ENCODE results near the gene RPL14. TPM values are rescaled to one million over a fixed set of nuclear protein-coding genes. Genes with fewer than 3 reads are reported as not detected.

Gene RPL14
- total and polyA plus RNA-seq, 8 donors: 810 to 1,907 (median 1,503) TPM

DNA sequence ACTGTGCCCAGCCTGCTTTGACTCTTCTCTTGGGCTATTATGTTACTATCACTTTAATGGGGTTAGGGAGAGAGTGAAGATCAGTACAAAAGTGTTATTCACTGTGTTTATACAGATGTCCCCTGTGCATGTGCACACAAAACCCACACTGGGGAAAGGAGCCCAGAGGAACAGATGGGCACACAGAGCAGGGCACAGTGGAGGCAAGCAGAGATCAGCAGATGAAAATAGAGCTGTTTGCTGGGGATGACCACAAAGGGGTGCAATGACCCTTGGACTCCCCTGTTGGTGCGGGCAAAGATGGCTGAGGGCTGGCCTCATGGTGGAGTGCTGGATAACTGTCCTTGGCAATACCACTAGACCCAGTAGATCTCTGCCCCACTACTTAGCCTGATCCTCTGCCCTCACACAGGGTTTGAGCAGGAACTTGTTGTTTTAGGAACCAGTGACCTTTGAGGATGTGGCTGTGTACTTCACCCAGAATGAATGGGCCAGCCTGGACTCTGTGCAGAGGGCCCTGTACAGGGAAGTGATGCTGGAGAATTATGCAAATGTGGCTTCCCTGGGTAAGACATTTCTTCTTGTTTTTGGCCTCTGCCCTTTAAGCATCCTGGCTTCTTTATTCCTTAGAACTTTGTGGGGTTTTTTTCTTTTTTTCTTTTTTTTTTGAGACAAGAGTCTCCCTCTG lies 54.0 kb downstream of the RPL14 start:
- Histone ChIP-seq H3K4me1 (peaks cover 0 to 6% (median 0%) of the 10 kb centered on the region in 3 donors), H3K27ac (no peak overlapping the region), H3K27me3 (no peaks in the 10 kb centered on the region), H3K4me3 (no peak overlapping the region), H3K36me3 (peaks cover 0 to 15% (median 2%) of the 10 kb centered on the region in 3 donors), H3K9me3 (no peaks in the 10 kb centered on the region)
- intact Hi-C loops (cut with DNase I): no loop called here
- WGBS, 2 donors: 100% methylated on average over 1 of the region's 1 CpG
- TF ChIP-seq, protein P1, sequence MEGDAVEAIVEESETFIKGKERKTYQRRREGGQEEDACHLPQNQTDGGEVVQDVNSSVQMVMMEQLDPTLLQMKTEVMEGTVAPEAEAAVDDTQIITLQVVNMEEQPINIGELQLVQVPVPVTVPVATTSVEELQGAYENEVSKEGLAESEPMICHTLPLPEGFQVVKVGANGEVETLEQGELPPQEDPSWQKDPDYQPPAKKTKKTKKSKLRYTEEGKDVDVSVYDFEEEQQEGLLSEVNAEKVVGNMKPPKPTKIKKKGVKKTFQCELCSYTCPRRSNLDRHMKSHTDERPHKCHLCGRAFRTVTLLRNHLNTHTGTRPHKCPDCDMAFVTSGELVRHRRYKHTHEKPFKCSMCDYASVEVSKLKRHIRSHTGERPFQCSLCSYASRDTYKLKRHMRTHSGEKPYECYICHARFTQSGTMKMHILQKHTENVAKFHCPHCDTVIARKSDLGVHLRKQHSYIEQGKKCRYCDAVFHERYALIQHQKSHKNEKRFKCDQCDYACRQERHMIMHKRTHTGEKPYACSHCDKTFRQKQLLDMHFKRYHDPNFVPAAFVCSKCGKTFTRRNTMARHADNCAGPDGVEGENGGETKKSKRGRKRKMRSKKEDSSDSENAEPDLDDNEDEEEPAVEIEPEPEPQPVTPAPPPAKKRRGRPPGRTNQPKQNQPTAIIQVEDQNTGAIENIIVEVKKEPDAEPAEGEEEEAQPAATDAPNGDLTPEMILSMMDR (IDR thresholded peaks at IDR 0.05): no peak
- DNase-seq (no peak), FAIRE-seq (no peak), ATAC-seq (no peak)

DNA sequence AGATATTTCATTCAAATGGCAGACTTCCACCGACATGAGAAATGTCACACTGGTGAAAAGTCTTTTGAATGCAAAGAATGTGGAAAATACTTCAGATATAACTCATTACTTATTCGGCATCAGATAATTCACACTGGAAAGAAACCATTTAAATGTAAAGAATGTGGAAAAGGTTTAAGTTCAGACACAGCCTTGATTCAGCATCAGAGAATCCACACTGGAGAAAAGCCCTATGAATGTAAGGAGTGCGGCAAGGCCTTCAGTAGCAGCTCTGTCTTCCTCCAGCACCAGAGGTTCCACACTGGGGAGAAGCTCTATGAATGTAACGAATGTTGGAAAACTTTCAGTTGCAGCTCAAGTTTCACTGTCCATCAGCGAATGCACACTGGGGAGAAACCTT lies 59.1 kb downstream of the RPL14 start:
- TF ChIP-seq, protein P1 (IDR thresholded peaks at IDR 0.05): no peak
- H3K27ac ChIP-seq: no peak overlapping the region
- H3K9me3 ChIP-seq: no peaks in the 10 kb centered on the region
- intact Hi-C loops (cut with DNase I): no loop called here
- H3K36me3 ChIP-seq: peaks cover 0 to 21% (median 4%) of the 10 kb centered on the region in 3 donors
- no peaks in the 10 kb centered on the region for H3K4me1 ChIP-seq
- DNase-seq: no peak
- no peaks in the 10 kb centered on the region for H3K27me3 ChIP-seq
- 89 to 92% methylated on average over 5 of the region's 5 CpGs for WGBS, 2 donors
- ATAC-seq: no peak
- no peak overlapping the region for H3K4me3 ChIP-seq
- FAIRE-seq: no peak

DNA sequence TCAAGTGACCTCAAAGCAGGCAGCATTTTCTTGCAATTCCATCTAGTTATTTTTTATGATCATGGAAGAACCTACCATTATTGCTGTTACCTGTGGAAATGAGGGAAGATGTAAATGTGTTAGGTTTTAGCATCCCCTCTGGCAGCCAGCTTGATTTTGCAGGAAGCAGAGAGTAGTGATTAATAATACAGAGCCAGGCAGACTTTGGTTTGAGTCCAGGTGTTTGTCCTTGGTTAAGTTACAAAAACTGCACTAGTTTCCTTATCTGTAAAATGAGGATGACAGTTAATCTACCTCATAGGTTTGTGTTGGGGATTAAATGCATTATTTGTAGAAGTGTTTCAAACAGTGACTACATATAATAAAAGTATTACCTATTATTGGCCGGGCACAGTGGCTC lies 60.9 kb downstream of the RPL14 start:
- peak in 3 of 4 donors; percentile 45 to 69 (median 61) for ATAC-seq
- DNase-seq: no peak
- WGBS, 2 donors: 64 to 71% methylated on average over 1 of the region's 1 CpG
- TF ChIP-seq, protein P1 (IDR thresholded peaks at IDR 0.05): no peak
- intact Hi-C loops (cut with DNase I): no loop called here
- Histone ChIP-seq H3K27ac (no peak overlapping the region), H3K4me3 (no peak overlapping the region), H3K27me3 (no peaks in the 10 kb centered on the region), H3K36me3 (peaks cover 0 to 21% (median 4%) of the 10 kb centered on the region in 3 donors), H3K4me1 (no peaks in the 10 kb centered on the region), H3K9me3 (no peaks in the 10 kb centered on the region)
- no peak for FAIRE-seq

Other genes with a start within 250 kb of the RPL14 start
- gene EIF1B, start 147.6 kb upstream of the RPL14 start, total RNA-seq: 10 to 100 TPM; 18.2 to 26.1 (median 20.5) TPM
- gene EIF1B, start 147.6 kb upstream of the RPL14 start, polyA plus RNA-seq: 10 to 100 TPM; 19.4 to 64.3 TPM
- gene ENTPD3, start 70.2 kb upstream of the RPL14 start, total RNA-seq: 10 to 100 TPM in 5 of 6 donors, 1 to 10 TPM in 1; 7.0 to 21.1 (median 11.9) TPM
- gene ENTPD3, start 70.2 kb upstream of the RPL14 start, polyA plus RNA-seq: 10 to 100 TPM in 1 of 2 donors, 1 to 10 TPM in 1; 7.8 to 27.8 TPM
- 1 to 10 TPM; 2.9 to 7.1 (median 4.0) TPM for gene ZNF619, start 19.8 kb downstream of the RPL14 start, total RNA-seq
- gene ZNF619, start 19.8 kb downstream of the RPL14 start, polyA plus RNA-seq: 1 to 10 TPM in 1 of 2 donors, under 1 TPM in 1; 0.76 to 1.3 TPM
- gene ZNF620, start 48.7 kb downstream of the RPL14 start, total RNA-seq: 1 to 10 TPM; 1.9 to 5.0 (median 3.2) TPM
- gene ZNF620, start 48.7 kb downstream of the RPL14 start, polyA plus RNA-seq: 1 to 10 TPM; 2.5 to 3.1 TPM
- 10 to 100 TPM in 1 of 6 donors, 1 to 10 TPM in 5; 5.4 to 12.6 (median 8.6) TPM for gene ZNF621, start 67.6 kb downstream of the RPL14 start, total RNA-seq
- gene ZNF621, start 67.6 kb downstream of the RPL14 start, polyA plus RNA-seq: 10 to 100 TPM; 10.7 to 14.2 TPM

Measured in pancreas (tissue), 10 donors.